C1 segment of cervical spinal cord (tissue), 14 donors: Measurements from ENCODE around the gene TMEM19.

Experiments used
- DNase-seq, 14 donors: peaks; one replicate each; lab custom pipeline; 2025; lab: John Stamatoyannopoulos, UW

The TMEM19 gene

DNA sequence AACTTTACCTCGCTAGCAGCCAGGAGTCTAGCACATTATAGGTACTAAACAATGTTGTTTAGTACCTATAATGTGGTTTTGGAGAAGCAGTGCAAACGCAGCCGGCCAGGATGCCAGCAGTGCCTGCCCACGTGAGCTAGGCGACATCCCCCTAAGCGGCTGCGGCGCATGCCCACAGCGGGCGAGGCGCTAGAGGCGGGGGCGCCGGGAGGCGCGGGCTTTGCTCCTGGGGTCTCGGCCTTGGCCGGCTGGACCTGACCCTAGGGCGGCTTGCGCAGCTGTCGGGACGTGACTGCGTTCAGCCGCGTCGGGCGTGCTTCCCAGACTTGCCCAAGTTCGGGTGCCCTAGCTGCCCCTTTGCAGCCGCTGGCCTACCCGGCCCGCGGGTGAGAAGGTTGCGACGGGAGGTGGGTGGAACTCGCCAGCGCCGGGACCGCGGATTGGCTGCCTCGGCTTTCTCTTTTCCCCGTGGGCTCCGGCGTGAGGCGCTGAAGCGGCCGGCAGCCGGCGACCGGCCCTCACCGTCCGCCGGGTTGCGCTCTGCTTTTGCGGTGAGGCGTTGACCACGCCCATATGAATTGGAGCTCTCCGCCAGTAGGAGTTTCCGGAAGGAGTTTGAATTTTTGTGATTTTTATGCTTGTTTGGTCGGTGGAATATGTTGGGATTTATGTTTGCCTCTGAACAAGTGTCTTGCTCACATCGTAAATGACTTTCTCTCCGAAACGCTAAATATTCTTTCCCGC, at the start of gene TMEM19:
TSS of gene TMEM19 (plus strand) at position 169 of the 744 bp plus-strand sequence. CDS start 599 bp downstream, outside the sequence.
- DNase-seq = peak; percentile 70 to 99 (median 95)

DNA sequence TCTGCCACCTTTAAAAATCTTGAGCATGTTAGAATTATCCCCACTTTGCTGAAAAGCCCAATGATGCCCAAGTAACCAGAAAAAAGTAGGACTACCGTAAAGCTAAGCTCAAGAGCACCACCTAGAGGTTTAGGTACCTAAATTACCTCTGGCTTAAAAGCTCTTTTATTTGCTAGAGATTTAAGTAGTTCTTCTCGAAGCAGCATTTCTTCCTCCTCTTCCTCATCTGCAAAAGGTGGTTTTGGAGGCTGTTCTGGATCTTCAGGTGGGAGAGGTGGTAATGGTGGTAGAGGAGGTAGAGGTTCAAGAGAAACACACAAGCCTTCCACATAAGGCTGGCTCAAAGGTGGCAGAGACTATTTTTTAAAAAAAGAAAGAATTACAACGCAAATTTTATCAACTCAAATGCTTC, 49.2 kb upstream of the TMEM19 start:
- DNase-seq = peak in 2 of 14 donors; percentile 13 to 16

DNA sequence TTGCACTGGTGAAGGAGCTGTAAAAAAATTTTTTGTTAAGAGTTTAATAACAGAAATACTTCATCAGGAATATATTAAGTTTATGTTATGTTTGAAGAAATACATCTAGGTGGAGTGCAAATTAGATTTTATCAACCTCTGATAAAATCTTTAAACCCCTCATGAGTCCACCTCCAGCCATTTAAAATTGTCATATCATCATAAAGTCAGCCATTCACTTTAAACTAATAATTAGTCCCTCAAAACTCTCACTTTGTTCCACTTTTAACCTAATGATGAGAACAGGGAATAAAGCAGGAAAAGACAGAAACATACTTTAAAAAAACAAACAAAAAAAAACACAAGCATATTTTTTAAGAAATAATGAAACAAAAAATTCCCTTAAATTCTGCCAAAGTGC, 47.4 kb upstream of the TMEM19 start:
- DNase-seq = no peak

DNA sequence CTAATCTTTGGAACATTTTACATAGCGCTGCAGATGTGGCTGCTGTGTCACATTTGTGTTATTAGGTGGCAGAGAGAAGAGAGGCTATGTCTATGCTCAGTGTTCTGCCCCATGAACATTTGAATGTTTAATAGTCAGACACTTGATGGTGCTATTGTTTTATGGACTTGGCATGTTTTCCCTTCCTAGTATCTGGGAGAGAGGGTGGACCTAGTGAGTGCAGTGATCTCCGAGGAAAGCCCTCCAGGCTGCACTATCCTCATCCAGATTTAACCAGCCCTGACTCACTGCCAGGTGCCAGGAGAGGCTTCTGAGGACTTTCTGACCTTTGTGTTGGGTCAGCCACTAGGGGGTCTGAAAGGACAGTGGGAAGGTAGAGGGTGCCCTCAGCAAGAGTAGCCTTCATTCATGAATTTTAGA, 46.5 kb upstream of the TMEM19 start:
- DNase-seq = no peak

DNA sequence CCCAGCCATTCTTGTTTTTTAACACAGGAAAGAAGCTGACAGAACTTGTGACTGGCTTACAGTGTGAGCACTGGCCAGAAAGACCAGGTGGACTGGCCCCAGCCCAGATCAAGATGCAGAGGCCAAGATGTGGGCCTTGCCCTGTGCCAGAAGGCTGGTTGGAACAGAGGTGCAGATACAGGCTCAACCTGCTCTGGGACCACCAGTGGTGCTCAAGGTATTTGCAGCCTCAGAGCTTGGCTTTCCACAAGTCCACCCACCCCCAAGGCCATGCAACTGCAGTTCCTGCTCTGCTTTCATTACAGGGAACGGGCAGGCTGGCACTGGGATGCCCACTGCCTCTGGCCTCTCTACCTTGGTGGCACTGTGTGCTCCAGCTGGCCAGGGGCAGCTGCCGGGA, 45.6 kb upstream of the TMEM19 start:
- DNase-seq = no peak

DNA sequence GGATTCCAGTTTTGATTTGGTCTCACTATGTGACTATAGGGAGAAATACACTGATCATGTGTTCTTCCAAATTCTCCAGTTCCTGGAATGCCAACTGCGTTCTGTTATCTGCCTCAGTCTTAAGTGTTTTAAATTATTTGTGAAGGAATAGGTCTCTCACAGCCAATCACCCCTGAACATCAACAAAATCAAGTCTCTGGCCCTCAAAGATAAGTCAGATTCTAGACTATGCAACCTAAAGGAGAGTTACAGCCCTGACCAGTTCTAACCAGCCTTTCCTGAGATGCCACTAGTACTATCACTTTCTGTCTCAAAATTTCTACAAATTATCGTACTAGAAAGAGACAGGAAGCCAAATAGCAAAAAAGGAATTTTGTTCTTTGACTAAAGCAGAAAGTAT, 44.5 kb upstream of the TMEM19 start:
- DNase-seq = no peak

DNA sequence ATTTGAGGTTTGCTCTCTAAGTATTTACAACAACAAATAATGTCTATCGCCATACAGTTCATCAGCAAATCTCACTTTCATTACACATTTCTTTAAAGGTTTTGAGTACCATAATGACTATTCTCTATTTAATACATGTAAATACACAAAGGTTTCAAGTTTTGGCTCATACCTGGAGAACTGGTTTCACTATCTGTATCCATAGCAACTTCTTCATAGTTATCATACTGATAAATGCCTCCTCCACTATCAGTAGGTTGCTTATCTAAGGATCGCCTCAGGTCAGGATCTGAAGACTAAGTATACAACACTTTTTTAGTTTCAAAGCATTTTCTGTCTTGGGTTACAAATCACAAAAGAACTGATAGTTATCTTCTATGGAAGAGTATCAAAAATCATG, 43.6 kb upstream of the TMEM19 start:
- no peak for DNase-seq

DNA sequence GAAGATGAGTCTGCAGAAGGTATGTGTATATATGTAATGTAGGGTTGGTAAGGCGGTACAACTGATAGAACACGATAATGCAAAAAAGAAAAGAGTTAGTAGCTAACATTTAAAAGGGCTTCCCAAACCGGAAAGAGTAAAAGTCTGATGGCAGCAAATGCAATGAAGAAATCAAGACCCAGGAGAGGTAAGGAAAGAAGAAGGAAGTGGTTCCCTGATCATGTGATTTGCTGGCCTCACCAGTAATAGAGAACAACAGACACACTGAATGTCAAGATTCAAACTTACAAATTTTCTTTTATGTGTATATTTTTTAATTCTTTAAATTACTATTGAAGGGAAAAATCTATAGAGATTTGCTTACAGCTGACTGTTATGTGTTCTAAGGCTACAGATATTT, 40.6 kb upstream of the TMEM19 start:
- no peak for DNase-seq

DNA sequence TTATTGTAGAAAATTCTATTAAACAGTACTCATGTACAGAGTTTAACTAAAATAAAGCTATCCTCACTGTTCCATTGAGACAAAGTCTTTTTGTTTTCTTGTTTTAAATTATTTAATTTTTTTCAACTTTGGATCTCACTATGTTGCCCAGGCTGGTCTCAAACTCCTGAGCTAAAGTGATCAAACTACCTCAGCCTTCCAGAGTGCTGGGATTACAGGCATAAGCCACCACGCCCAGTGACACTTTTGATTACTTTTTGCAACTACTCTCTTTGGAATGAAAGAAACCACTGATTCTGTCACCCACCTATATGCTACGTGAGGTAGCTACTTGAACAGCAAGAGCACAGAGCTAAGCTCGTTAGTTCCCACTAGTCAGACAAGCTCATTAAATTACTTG, 39.4 kb upstream of the TMEM19 start:
- DNase-seq = no peak

DNA sequence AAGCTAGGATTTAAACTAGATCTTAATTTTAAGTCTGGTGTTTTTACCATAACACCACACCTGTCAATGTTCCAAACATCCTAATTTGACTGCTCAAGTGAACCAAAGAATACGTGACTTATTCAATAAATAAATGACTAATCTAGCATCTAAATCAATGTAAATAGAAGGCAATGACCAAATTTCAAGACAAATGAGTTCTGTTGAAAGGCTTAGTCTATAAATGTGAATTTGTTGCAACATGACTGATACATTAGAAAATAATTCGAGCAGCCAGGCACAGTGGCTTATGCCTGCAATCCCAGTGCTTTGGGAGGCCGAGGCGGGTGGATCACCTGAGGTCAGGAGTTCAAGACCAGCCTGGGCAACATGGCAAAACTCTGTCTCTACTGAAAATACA, 37.3 kb upstream of the TMEM19 start:
- DNase-seq = no peak

DNA sequence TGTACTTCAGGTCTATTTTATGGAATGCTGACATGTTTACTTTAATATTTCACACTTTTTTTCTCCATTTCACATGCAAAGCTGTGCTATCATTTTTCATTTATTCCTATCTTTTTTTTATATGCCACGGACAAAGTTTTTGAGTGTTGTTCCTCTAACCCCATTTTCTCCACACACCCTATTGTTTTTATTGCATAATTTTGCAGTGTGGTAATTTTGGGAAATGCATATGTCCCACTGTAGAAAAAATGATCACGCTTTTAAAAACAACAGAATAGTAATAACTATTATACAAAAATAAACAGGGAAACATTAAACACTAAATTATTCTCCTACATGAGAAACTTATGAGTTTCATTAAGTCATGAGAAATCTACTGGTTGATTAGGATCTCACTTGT, 36.5 kb upstream of the TMEM19 start:
- DNase-seq = no peak

DNA sequence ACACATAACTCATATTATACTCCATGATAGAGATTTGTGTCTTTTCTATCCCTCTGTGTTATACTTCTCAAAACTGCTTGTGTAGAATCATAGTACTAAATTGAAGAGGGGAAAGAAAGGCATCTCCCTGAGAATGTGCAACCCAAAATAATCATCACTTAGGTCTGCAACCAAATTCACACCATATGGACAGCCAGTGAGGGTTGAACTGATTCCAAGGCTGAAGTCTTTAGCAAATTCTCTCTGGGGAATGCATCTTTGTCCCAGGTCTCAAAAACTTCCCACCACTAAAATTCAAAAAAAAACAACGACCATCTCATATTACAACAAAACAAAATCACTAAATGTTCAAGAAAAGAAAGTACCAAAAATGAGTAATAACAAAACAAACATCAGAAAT, 33.2 kb upstream of the TMEM19 start:
- DNase-seq = peak in 1 of 14 donors; percentile 3

DNA sequence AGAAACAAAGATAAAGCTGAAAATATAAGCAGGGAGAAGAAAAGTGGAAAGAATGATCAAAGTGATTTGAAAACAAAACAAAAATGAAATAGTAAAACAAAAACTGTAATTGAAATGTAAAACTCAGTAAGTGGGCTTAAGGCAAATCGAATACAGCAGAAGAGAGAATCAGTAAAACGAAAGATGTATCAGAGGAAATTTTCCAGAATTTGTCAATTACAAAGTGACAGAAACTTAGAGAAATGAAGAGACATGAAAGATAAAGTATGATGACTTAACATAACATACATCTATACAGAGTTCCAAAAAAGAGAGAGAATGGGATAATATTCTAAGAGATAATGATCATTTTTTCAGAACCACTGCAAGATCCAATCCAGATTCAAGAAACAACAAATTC, 32.7 kb upstream of the TMEM19 start:
- no peak for DNase-seq

DNA sequence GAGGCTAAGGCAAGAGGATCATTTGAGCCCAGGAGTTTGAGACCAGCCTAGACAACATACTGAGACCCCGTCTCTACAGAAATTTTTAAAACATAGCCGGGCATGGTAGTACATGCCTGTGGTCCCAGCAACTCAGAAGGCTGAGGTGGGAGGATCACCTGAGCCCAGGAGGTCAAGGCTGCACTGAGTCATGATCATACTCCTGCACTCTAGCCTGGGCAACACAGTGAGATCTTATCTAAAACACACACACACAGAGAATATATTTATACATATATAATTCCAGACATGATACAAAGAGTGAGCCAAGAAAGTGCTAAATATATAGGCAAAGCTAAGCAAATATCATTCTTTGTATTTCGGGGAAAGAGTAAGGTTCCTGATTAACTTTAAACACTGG, 31.7 kb upstream of the TMEM19 start:
- DNase-seq = no peak

DNA sequence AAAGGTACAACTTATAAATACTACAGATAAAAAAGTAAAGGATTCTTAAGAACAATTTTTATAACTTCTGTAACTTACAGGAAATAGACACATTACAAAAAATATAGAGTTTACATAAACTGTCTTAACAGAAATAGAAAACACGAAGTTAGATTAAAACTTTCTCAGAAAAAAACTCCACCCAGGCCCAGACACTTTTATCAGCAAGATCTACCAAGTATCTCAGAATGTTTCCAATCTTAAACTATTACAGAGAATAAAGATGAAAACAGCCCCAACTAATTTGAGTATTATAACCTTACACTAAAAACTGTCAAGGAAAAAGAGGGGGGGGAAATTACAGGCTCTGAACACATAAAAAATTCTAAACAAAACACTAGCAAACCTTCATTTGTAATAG, 30.4 kb upstream of the TMEM19 start:
- no peak for DNase-seq

DNA sequence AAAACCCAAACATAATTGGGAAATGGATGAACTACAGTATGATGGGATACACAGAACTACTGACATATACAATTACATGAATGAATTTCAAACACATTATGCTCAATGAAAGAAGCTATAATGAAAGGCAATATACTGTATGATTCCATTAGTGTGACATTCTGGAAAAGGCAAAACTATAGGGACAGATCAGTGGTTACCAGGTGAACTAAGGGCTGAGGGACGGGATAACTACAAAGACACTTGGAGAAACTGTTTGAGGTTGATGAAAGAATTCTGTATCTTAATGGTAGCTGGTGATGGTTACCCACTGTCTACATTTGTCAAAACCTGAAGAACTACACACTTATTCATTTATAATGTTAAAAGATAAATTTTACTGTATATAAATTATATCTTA, 30.0 kb upstream of the TMEM19 start:
- DNase-seq = no peak

DNA sequence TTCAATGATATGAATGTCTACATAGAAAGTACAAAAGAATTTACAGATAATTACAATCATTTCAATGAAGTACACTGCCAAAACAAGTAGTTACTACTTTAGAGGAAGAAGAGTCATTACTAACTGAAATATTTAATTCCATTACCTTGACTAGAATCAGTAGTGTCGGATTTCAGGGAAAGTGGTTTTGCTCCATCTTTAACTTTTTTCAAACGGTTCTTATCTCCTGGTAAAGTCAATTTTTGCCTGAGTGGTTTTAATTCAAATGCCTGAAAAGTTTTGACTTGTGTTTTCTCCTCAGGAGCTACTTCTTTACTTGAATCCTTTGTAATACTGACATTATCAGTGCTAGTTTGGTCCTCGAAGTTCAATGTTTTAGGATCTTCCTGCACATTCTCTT, 29.1 kb upstream of the TMEM19 start:
- no peak for DNase-seq

DNA sequence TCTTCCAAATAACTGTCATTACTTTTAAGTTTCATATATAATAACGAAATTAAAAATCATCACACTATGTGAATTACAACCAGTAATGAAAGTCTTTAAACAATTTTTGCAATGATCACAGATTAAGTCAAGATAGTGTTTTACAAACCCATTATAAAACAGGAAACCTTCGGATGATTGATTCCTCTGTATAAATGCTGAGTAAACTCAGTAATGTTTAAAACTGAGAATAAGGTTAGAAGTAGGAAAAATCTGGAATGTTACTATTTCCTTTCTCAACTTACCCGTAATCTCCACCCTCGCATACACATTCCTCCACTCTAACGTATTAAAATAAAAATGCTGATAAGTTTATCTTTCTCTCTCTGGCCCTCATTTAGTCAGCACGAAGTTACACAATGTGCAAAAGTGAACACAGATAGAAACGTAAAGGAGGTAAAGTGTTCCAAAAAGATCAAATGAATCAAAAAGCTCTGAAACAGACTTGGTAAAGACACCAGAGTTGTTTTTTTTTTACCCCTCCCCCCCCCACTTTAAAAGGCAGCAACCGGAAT, 23.8 kb upstream of the TMEM19 start:
- no peak for DNase-seq

DNA sequence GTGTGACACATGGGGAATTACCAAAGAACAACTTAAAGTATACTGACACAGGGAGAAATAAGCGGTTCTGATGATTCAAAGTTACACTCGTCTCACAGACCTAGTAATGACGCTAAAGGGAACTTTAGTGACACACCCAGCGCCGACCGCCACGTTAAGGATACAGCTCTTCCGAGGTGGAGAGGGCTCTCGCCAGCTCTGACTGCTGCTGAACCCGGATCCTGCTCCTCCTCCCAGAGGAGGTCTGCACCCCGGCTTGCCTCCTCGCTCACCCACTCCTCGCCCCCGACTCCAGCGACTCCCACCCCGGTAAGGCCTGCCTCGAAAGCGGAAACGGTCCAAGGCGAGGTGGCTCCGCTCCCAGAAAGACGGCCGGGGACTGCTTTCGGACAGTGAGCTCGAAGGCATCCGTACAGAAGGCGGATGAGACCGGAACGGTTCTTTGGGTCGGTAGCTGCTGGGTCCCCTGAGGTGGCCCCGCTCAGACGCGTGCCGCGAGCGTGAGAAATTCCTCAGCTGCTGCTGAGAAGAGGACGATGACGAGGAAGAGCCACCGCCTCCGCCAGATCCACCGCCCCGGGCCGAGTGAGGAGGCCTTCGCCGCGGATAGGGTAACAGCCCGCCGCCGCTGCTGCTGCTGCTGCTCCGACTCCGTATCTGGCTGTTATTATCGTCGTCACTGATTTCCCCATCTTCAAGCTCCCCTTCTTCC, 22.9 kb upstream of the TMEM19 start:
- DNase-seq = peak in 9 of 14 donors; percentile 33 to 80 (median 65)

DNA sequence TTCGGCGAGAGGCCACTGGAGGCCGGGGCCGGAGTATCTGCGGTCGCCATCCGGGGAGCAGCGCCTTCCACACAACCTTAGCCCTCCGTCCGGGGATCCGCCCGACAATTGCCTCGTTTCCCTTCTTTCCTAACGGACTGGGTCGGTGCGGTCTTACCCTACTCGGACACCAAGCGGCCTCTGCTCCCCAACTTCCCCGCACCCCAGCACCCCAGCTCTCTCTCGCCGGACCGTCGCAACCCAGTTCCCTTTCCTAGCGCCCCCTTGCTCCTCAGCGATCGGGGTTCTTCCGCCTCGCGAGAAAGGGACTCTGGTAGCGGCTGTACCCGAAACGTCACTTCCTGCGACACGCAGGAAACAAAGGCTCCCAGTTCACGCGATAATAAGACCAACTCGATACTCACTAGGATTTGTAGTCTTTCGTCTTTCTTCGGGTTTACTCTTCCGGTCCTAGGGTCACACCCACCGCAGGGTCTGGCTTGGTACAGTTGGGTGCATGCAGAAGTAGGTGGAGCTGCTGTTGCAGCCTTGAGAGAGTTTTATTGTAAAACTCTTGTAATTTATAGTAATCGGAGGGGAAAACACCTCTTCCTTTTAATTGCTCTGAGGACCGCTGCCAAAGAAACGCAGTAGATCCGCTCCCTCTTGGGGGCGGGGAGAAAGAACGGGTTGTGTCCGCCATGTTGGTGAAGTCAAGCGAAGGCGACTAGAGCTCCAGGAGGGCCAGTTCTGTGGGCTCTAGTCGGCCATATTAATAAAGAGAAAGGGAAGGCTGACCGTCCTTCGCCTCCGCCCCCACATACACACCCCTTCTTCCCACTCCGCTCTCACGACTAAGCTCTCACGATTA, 22.1 kb upstream of the TMEM19 start, which contains the start of the genes THAP2 and ZFC3H1:
TSS of gene THAP2 (plus strand) at position 741 of the 850 bp plus-strand sequence. CDS start 209 bp downstream, outside the sequence.
TSS of gene ZFC3H1 (minus strand) at position 288 of the 850 bp plus-strand sequence. CDS start at position 50, 238 bp downstream.
- peak; percentile 45 to 99 (median 94) for DNase-seq

DNA sequence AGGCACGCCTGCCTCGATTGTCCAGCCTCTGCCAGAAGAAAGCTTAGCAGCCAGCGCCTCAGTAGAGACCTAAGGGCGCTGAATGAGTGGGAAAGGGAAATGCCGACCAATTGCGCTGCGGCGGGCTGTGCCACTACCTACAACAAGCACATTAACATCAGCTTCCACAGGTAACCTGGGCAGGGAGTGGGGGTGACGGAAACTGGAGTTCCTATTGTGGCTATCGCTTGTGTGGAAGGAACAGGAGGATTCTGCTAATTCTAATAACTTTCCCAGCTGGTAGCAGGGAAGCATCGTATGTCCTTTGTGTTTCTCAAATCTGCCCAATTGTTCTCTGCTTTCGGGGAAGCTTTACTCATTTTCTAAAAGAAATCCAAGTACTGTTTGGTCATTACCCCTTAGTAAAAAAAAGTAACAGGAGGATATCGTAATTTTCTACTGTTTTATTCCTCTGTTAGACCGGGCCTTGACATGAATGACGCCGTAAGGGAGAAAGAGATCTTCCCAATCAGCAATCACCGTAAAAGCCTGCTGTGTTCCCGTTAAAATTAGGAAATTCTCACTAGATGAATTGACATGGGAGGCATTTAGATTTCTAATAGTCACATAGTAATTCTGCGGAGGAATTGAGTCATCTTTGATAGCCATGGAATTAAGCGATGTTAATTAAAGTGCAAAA, 21.3 kb upstream of the TMEM19 start:
- DNase-seq = peak in 3 of 14 donors; percentile 58 to 80 (median 76)
